Right lobe of liver (tissue), 4 donors: Measurements from ENCODE around the gene DEDD2.

Experiments used
- CTCF ChIP-seq, 4 donors: fragments of 200-600 bp in 3 of 4; fragments of 450-650 bp in 1 of 4; IDR thresholded peaks; one replicate each; pipeline versions ENCODE4 v1.5.1 to v1.8.0; 2016 to 2022; ENCODE audit warnings: antibody characterized with exemption in 4 of 4, mild to moderate bottlenecking in 2 of 4
- POLR2A ChIP-seq: fragments of 450-650 bp; IDR thresholded peaks from one replicate; pipeline ENCODE4 v1.6.1; 2017; ENCODE audit warnings: antibody characterized with exemption, mild to moderate bottlenecking
- donor health status: DM: no; HTN: no; CAD: no.
- donor health status: DM: no; HTN: no; CAD: no.
- donor health status: DM: no; HTN: yes; CAD: no.

- TF ChIP-seq CTCF (IDR thresholded peaks at IDR 0.05), result no peak
- no peak for TF ChIP-seq POLR2A
Measured at GRCh38 chr19:42208612-42209011, 8.9 kb downstream of the DEDD2 start.
